Measurements from ENCODE around the gene CLDN11.

GRCh38 chr3:170469151-170470062, 50.7 kb downstream of the CLDN11 start:
- TF ChIP-seq EZH2 (IDR thresholded peaks at IDR 0.05), result no peak
- no peak for TF ChIP-seq EZH2phosphoT487 (IDR thresholded peaks at IDR 0.05)
- no peak for TF ChIP-seq CTCF (IDR thresholded peaks at IDR 0.05)
